SK-N-SH (cell line): Measurements from ENCODE around the gene CCDC107. TPM values are rescaled to one million over a fixed set of nuclear protein-coding genes. Genes with fewer than 3 reads are reported as not detected.

Experiments
- CTCF ChIA-PET: fragments of 300-600, 350-600 bp; formaldehyde crosslinking; extraction: SDS; loops from one replicate; lab custom pipeline; 2021; lab: Yijun Ruan, JAX
- POLR2A ChIA-PET: fragments of 350-600 bp; sonication (Branson Sonifier 250); formaldehyde crosslinking; extraction: SDS; loops from one replicate; lab custom pipeline; 2020; ENCODE audit warnings: antibody characterized with exemption, inconsistent platforms; lab: Yijun Ruan, JAX
- DNase-seq: peaks from one replicate; pipeline ENCODE4 v3.0.0; 2012
- H2AFZ ChIP-seq: fragments of 200-600 bp; sonication (generic); 2 replicates; pipeline ENCODE4 v1.8.1; 2016; ENCODE audit warnings: antibody characterized with exemption, mild to moderate bottlenecking, low read depth
- H3F3A ChIP-seq: fragments of 200-600 bp; sonication (generic); replicated peaks from 2 replicates; pipeline ENCODE3; 2016; ENCODE audit warnings: antibody characterized with exemption, mild to moderate bottlenecking; ENCODE audit not compliant: insufficient read depth
- H3K27ac ChIP-seq, 2 experiments: fragments of 200-500 bp in 1 of 2; fragments of 200-600 bp in 1 of 2; sonication (Bioruptor generic) in 1 of 2; sonication (generic), shearing (Covaris generic) in 1 of 2; 2 replicates each; pipeline versions ENCODE4 v1.5.1 to v1.6.1; 2014 to 2016; ENCODE audit warnings: low read depth in 2 of 2, inconsistent platforms in 1 of 2, low read length in 1 of 2, mild to moderate bottlenecking in 1 of 2, mixed read lengths in 1 of 2
- H3K27me3 ChIP-seq: fragments of 200-600 bp; sonication (generic), shearing (Covaris generic); 2 replicates; pipeline ENCODE4 v1.6.1; 2016; ENCODE audit warnings: mixed run types; ENCODE audit not compliant: insufficient read depth
- H3K36me3 ChIP-seq, 2 experiments: fragments of 200-500 bp in 1 of 2; fragments of 200-600 bp in 1 of 2; sonication (Bioruptor generic) in 1 of 2; sonication (generic) in 1 of 2; replicated peaks in 1 of 2; 2 replicates each; pipeline versions ENCODE3 to v1.5.1; 2014 to 2016; ENCODE audit warnings: low read length in 1 of 2, mild to moderate bottlenecking in 1 of 2; ENCODE audit not compliant: insufficient read depth in 2 of 2, control insufficient read depth in 1 of 2
- H3K4me1 ChIP-seq, 2 experiments: fragments of 200-500 bp in 1 of 2; fragments of 200-600 bp in 1 of 2; sonication (Bioruptor generic) in 1 of 2; sonication (generic), shearing (Covaris generic) in 1 of 2; 2 replicates each; pipeline versions ENCODE4 v1.5.1 to v1.6.1; 2014 to 2016; ENCODE audit warnings: low read depth in 1 of 2, low read length in 1 of 2, mixed run types in 1 of 2; ENCODE audit not compliant: insufficient read depth in 2 of 2, control insufficient read depth in 1 of 2
- H3K4me2 ChIP-seq: fragments of 200-600 bp; sonication (generic), shearing (Covaris generic); 2 replicates; pipeline ENCODE4 v1.6.1; 2017; ENCODE audit warnings: mixed run types
- H3K4me3 ChIP-seq, 2 experiments: fragments of 200-500 bp in 1 of 2; fragments of 200-600 bp in 1 of 2; sonication (Bioruptor generic) in 1 of 2; sonication (generic), shearing (Covaris generic) in 1 of 2; 2 replicates each; pipeline versions ENCODE4 v1.5.1 to v1.8.1; 2014 to 2016; ENCODE audit warnings: low read depth in 2 of 2, inconsistent platforms in 1 of 2, low read length in 1 of 2, mild to moderate bottlenecking in 1 of 2, mixed read lengths in 1 of 2, moderate library complexity in 1 of 2
- H3K79me2 ChIP-seq: fragments of 200-600 bp; sonication (generic); 2 replicates; pipeline ENCODE4 v1.8.1; 2017; ENCODE audit warnings: mild to moderate bottlenecking; ENCODE audit not compliant: insufficient read depth
- H3K9ac ChIP-seq: fragments of 200-600 bp; sonication (generic); 2 replicates; pipeline ENCODE4 v1.6.1; 2017; ENCODE audit warnings: mixed run types
- H3K9me2 ChIP-seq: fragments of 200-600 bp; sonication (generic); 2 replicates; pipeline ENCODE4 v1.6.1; 2017; ENCODE audit warnings: mixed run types
- H3K9me3 ChIP-seq: fragments of 200-600 bp; sonication (generic); 2 replicates; pipeline ENCODE4 v1.6.1; 2017; ENCODE audit warnings: mixed run types, mild to moderate bottlenecking, moderate library complexity
- H4K20me1 ChIP-seq: fragments of 200-600 bp; sonication (generic); 2 replicates; pipeline ENCODE4 v1.6.1; 2017; ENCODE audit warnings: mild to moderate bottlenecking, mixed run types; ENCODE audit not compliant: insufficient read depth
- FOXM1 ChIP-seq: IDR thresholded peaks from 2 replicates; pipeline ENCODE4 v1.4.0; 2012; ENCODE audit warnings: low read depth, mild to moderate bottlenecking
- GABPA ChIP-seq: IDR thresholded peaks from 2 replicates; pipeline ENCODE4 v1.4.0; 2012; ENCODE audit warnings: low read depth, mild to moderate bottlenecking
- JUND ChIP-seq: IDR thresholded peaks from 2 replicates; pipeline ENCODE4 v1.4.0; 2012
- NRF1 ChIP-seq: IDR thresholded peaks from 2 replicates; pipeline ENCODE4 v1.6.1; 2012; ENCODE audit warnings: low read depth, mild to moderate bottlenecking, low read length
- POLR2AphosphoS5 ChIP-seq: IDR thresholded peaks from 2 replicates; pipeline ENCODE4 v1.6.1; 2012; ENCODE audit warnings: low read depth, low read length
- RAD21 ChIP-seq: IDR thresholded peaks from 2 replicates; pipeline ENCODE4 v1.6.1; 2012; ENCODE audit warnings: mild to moderate bottlenecking, low read length
- RCOR1 ChIP-seq: fragments of 150-350 bp; IDR thresholded peaks from 2 replicates; pipeline ENCODE4 v1.6.1; 2017; ENCODE audit warnings: antibody characterized with exemption, low read length
- REST ChIP-seq: IDR thresholded peaks from 2 replicates; pipeline ENCODE4 v1.6.1; 2012; ENCODE audit warnings: mild to moderate bottlenecking, low read depth, low read length, moderate library complexity
- SIN3A ChIP-seq: IDR thresholded peaks from 2 replicates; pipeline ENCODE4 v1.6.1; 2012; ENCODE audit warnings: low read depth, mild to moderate bottlenecking, low read length, moderate library complexity, borderline replicate concordance
- TEAD4 ChIP-seq: IDR thresholded peaks from 2 replicates; pipeline ENCODE4 v1.4.0; 2012; ENCODE audit warnings: mild to moderate bottlenecking, borderline replicate concordance; ENCODE audit not compliant: insufficient read depth
- USF1 ChIP-seq: IDR thresholded peaks from 2 replicates; pipeline ENCODE4 v1.4.0; 2012; ENCODE audit warnings: low read depth, borderline replicate concordance
- YY1 ChIP-seq: IDR thresholded peaks from 2 replicates; pipeline ENCODE4 v1.4.0; 2012; ENCODE audit warnings: low read depth, mild to moderate bottlenecking
- WGBS: methylation state at CpG from one replicate; pipeline ENCODE4 v1.1.6; 2017; ENCODE audit warnings: low lambda C conversion rate; 5-methylcytosine and 5-hydroxymethylcytosine counted together
- polyA plus RNA-seq, 3 experiments: library from polyadenylated mRNA; depleted of rRNA; stranded (reverse); fragments of >200 nt; gene quantifications; 2 replicates each; pipeline ENCODE4 v1.2.3, GENCODE V29; 2012

The CCDC107 gene
- polyA plus RNA-seq, 1 of the 3 experiments (the other 2 are of a cell fraction), result 22.0 TPM

- DNase-seq, result no peak
- Histone ChIP-seq H3K4me2 (no peak overlapping the region), H3K9ac (no peak overlapping the region), H4K20me1 (peaks cover 15% of the 10 kb centered on the region), H3K4me1 (peaks cover 4 to 7% of the 10 kb centered on the region in 2 experiments; a peak in 1 of 4 replicates), H3K9me2 (no peaks in the 10 kb centered on the region), H3K79me2 (no peaks in the 10 kb centered on the region), H3K27ac (no peak overlapping the region), H3K27me3 (no peaks in the 10 kb centered on the region)
- POLR2A ChIA-PET, result interaction anchor here (1.0 to 1.7 kb wide), 2 partner anchors 11 to 22 kb away, joined by 3 to 4 read pairs; partner anchors contain the start of genes CCDC107 and RMRP
- TF ChIP-seq TEAD4 (no peak), SIN3A (no peak), GABPA (no peak), FOXM1 (no peak), RCOR1 (no peak)
- TF ChIP-seq, all 33 proteins: peak for 0
- Histone ChIP-seq H3F3A (peaks cover 36% of the 10 kb centered on the region), H2AFZ (no peak overlapping the region), H3K4me3 (no peak overlapping the region), H3K36me3 (peaks cover 17 to 23% of the 10 kb centered on the region in 2 experiments), H3K9me3 (no peaks in the 10 kb centered on the region)
- CTCF ChIA-PET, result interaction anchor here (0.9 to 1.2 kb wide), 4 partner anchors 21 to 76 kb away, joined by 3 to 6 read pairs (median 4); partner anchors contain the start of genes CCDC107 and RMRP
- 96% methylated on average over 8 of the region's 8 CpGs for WGBS
Observed at GRCh38 chr9:35679766-35680330, 21.8 kb downstream of the CCDC107 start.

GRCh38 chr9:35680331-35681105 is 22.4 kb downstream of the CCDC107 start:
- Histone ChIP-seq H3K27ac (0 out of 4 replicates have a peak overlapping the region, but pooled peaks of 1 of the 2 experiments have one; percentile 28), H3K9ac (no peak overlapping the region), H3F3A (peaks cover 37% of the 10 kb centered on the region), H3K79me2 (peaks cover under 1% of the 10 kb centered on the region; the same call in 1 of the 2 replicates), H3K27me3 (no peaks in the 10 kb centered on the region), H3K36me3 (peaks cover 22 to 30% of the 10 kb centered on the region in 2 experiments), H4K20me1 (peaks cover 20% of the 10 kb centered on the region)
- WGBS, result 85% methylated on average over 15 of the region's 15 CpGs
- POLR2A ChIA-PET, result interaction anchor here (1.0 to 1.7 kb wide), 2 partner anchors 10 to 22 kb away, joined by 3 to 4 read pairs; partner anchors contain the start of genes CCDC107 and RMRP
- CTCF ChIA-PET, result interaction anchor here (0.9 to 1.2 kb wide), 3 partner anchors 22 to 77 kb away, joined by 3 to 6 read pairs (median 4); partner anchors contain the start of genes CCDC107 and RMRP
- TF ChIP-seq JUND, result no peak
- TF ChIP-seq GABPA, result no peak
- TF ChIP-seq RCOR1, result no peak
- TF ChIP-seq NRF1, result no peak
- no peak for TF ChIP-seq USF1
- TF ChIP-seq RAD21, result no peak
- no peak for TF ChIP-seq YY1
- peak; percentile 55; the same call in 1 of the 2 replicates for TF ChIP-seq POLR2AphosphoS5
- TF ChIP-seq REST, result no peak
- TF ChIP-seq, all 33 proteins: peak for 1
- H3K4me3 ChIP-seq, result no peak overlapping the region
- DNase-seq, result no peak
- no peak overlapping the region for H2AFZ ChIP-seq
- no peak overlapping the region for H3K4me2 ChIP-seq
- no peaks in the 10 kb centered on the region for H3K9me2 ChIP-seq
- H3K4me1 ChIP-seq, result peaks cover 4% of the 10 kb centered on the region in 2 experiments; a peak in 1 of 4 replicates
- no peaks in the 10 kb centered on the region for H3K9me3 ChIP-seq
